Sigmoid colon (tissue), 7 donors: ENCODE results near the gene NDUFS8. TPM values are rescaled to one million over a fixed set of nuclear protein-coding genes. Genes with fewer than 3 reads are reported as not detected.

Experiments
- DNase-seq: peaks from one replicate; pipeline ENCODE4 v3.0.0-alpha.2; 2019
- H3K27ac ChIP-seq, 4 donors: fragments of 200-600 bp; sonication (generic); one replicate each; pipeline ENCODE4 v1.5.1; 2016 to 2019; ENCODE audit warnings: mild to moderate bottlenecking in 1 of 4
- H3K27me3 ChIP-seq, 3 donors: fragments of 200-600 bp; sonication (generic); one replicate each; pipeline ENCODE4 v1.5.1; 2019; ENCODE audit warnings: mild to moderate bottlenecking in 1 of 3
- H3K36me3 ChIP-seq, 4 donors: fragments of 200-600 bp; sonication (generic); one replicate each; pipeline ENCODE4 v1.5.1; 2016 to 2019
- H3K4me1 ChIP-seq, 4 donors: fragments of 200-600 bp; sonication (generic); one replicate each; pipeline ENCODE4 v1.5.1; 2017 to 2019
- H3K4me3 ChIP-seq, 4 donors: fragments of 200-600 bp; sonication (generic); one replicate each; pipeline ENCODE4 v1.5.1; 2017 to 2019; ENCODE audit warnings: mild to moderate bottlenecking in 2 of 4, moderate library complexity in 1 of 4
- H3K9me3 ChIP-seq, 4 donors: fragments of 200-600 bp in 3 of 4; sonication (generic) in 3 of 4; one replicate each; pipeline versions ENCODE4 v1.5.1 to v1.6.1; 2013 to 2019
- CTCF ChIP-seq, 4 experiments: fragments of 450-650 bp in 3 of 4; fragments of 200-600 bp in 1 of 4; IDR thresholded peaks; one replicate each; pipeline ENCODE4 v1.5.1; 2016 to 2019; ENCODE audit warnings: antibody characterized with exemption in 4 of 4, mild to moderate bottlenecking in 3 of 4, moderate library complexity in 2 of 4
- EP300 ChIP-seq, 4 donors: sonication (generic); formaldehyde crosslinking; IDR thresholded peaks; one replicate each; pipeline ENCODE4 v1.6.1; 2017; ENCODE audit warnings: antibody characterized with exemption in 4 of 4
- POLR2A ChIP-seq, 2 donors: fragments of 450-650 bp; IDR thresholded peaks; one replicate each; pipeline ENCODE4 v1.6.1; 2016; ENCODE audit warnings: antibody characterized with exemption in 2 of 2, mild to moderate bottlenecking in 2 of 2, moderate library complexity in 2 of 2
- POLR2AphosphoS5 ChIP-seq, 4 donors: sonication (generic); formaldehyde crosslinking; IDR thresholded peaks; one replicate each; pipeline ENCODE4 v1.6.1; 2017; ENCODE audit warnings: antibody characterized with exemption in 4 of 4
- WGBS, 2 donors: extraction: QIAGEN DNeasy Blood & Tissue Kit; methylation state at CpG; one replicate each; pipeline ENCODE4 v1.1.7; 2013; 5-methylcytosine and 5-hydroxymethylcytosine counted together
- intact Hi-C: fragments of 100-400 bp; cut with DNase I; formaldehyde crosslinking; loops from one replicate; pipeline ENCODE4 v1.15.1; 2023
- polyA plus RNA-seq, 3 donors: library from polyadenylated mRNA; stranded (reverse); fragments of 200-250 nt; gene quantifications; one replicate each; pipeline ENCODE4 v1.2.3, GENCODE V29; 2013
- total RNA-seq, 4 donors: library from RNA; depleted of rRNA; stranded (reverse); fragments of >200 nt; gene quantifications; one replicate each; pipeline ENCODE4 v1.1.0, GENCODE V29; 2016
- donor health status: healthy with polysubstance abuse.
- donor health status: Bipolar disorder and iron deficiency.
- donor health status: healthy.

Gene NDUFS8
- total and polyA plus RNA-seq, 7 donors = 149 to 255 (median 174) TPM

- WGBS, 2 donors = 4 to 14% methylated on average over 10 of the region's 10 CpGs
- no peaks in the 10 kb centered on the region for H3K27me3 ChIP-seq
- peaks cover 0 to 49% (median 21%) of the 10 kb centered on the region in 4 donors for H3K36me3 ChIP-seq
- DNase-seq = peak; percentile 70
- peak overlapping the region; percentile 86 to 91 (median 90) for H3K27ac ChIP-seq
- peak overlapping the region; percentile 67 to 84 (median 75) for H3K4me3 ChIP-seq
- intact Hi-C loops = loop anchor here (2.0 kb wide), 3 partner anchors 29 to 173 kb away; partner anchors contain the start of genes ALDH3B1, CHKA and KMT5B
- H3K4me1 ChIP-seq = peaks cover 0 to 56% (median 44%) of the 10 kb centered on the region in 4 donors
- no peaks in the 10 kb centered on the region for H3K9me3 ChIP-seq
- TF ChIP-seq EP300 (IDR thresholded peaks at IDR 0.05) = no peak
- TF ChIP-seq POLR2AphosphoS5 (IDR thresholded peaks at IDR 0.05) = no peak
- TF ChIP-seq CTCF (IDR thresholded peaks at IDR 0.05) = no peak
- TF ChIP-seq POLR2A (IDR thresholded peaks at IDR 0.05) = no peak
Observed at GRCh38 chr11:68039526-68040086, 9.1 kb downstream of the NDUFS8 start.

GRCh38 chr11:68040101-68040956 is 9.8 kb downstream of the NDUFS8 start:
- Histone ChIP-seq H3K36me3 (peaks cover 0 to 49% (median 25%) of the 10 kb centered on the region in 4 donors), H3K4me3 (peak overlapping the region; percentile 67 to 84 (median 75)), H3K27me3 (no peaks in the 10 kb centered on the region), H3K9me3 (no peaks in the 10 kb centered on the region), H3K4me1 (peaks cover 0 to 56% (median 44%) of the 10 kb centered on the region in 4 donors), H3K27ac (peak overlapping the region; percentile 86 to 91 (median 90))
- TF ChIP-seq EP300 (IDR thresholded peaks at IDR 0.05) (no peak), CTCF (IDR thresholded peaks at IDR 0.05) (no peak), POLR2AphosphoS5 (IDR thresholded peaks at IDR 0.05) (peak in 3 of 4 donors; percentile 53 to 61 (median 61))
- intact Hi-C loops = loop anchor here (2.0 kb wide), 2 partner anchors 80 to 172 kb away; partner anchors contain the start of genes CHKA and KMT5B
- 7% methylated on average over 22 of the region's 22 CpGs for WGBS, 2 donors
- DNase-seq = peak; percentile 88

GRCh38 chr11:68040957-68041591 is 10.6 kb downstream of the NDUFS8 start:
- intact Hi-C loops = loop anchor here (2.0 kb wide), 2 partner anchors 80 to 172 kb away; partner anchors contain the start of genes CHKA and KMT5B
- no peak for TF ChIP-seq CTCF (IDR thresholded peaks at IDR 0.05)
- TF ChIP-seq POLR2A (IDR thresholded peaks at IDR 0.05) = no peak
- no peak for TF ChIP-seq EP300 (IDR thresholded peaks at IDR 0.05)

GRCh38 chr11:68041617-68042218 is 11.2 kb downstream of the NDUFS8 start:
- Histone ChIP-seq H3K4me3 (no peak overlapping the region), H3K27me3 (no peaks in the 10 kb centered on the region), H3K27ac (peak overlapping the region; percentile 86 to 91 (median 90)), H3K9me3 (no peaks in the 10 kb centered on the region), H3K36me3 (peaks cover 0 to 48% (median 28%) of the 10 kb centered on the region in 4 donors), H3K4me1 (peaks cover 0 to 56% (median 44%) of the 10 kb centered on the region in 4 donors)
- intact Hi-C loops = loop anchor here (2.0 kb wide), 2 partner anchors 79 to 171 kb away; partner anchors contain the start of genes CHKA and KMT5B
- TF ChIP-seq EP300 (IDR thresholded peaks at IDR 0.05) (no peak), POLR2A (IDR thresholded peaks at IDR 0.05) (no peak), POLR2AphosphoS5 (IDR thresholded peaks at IDR 0.05) (no peak), CTCF (IDR thresholded peaks at IDR 0.05) (no peak)
- WGBS, 2 donors = 80 to 85% methylated on average over 12 of the region's 12 CpGs
- DNase-seq = peak; percentile 62

More at GRCh38 chr11:68040957-68041591, 10.6 kb downstream of the NDUFS8 start:
- peak; percentile 72 for DNase-seq
- H3K4me3 ChIP-seq = peak overlapping the region; percentile 67 to 84 (median 75)
- peak overlapping the region; percentile 86 to 91 (median 90) for H3K27ac ChIP-seq
- peaks cover 0 to 56% (median 44%) of the 10 kb centered on the region in 4 donors for H3K4me1 ChIP-seq
- no peaks in the 10 kb centered on the region for H3K9me3 ChIP-seq
- H3K36me3 ChIP-seq = peaks cover 0 to 52% (median 25%) of the 10 kb centered on the region in 4 donors
- WGBS, 2 donors = 80 to 81% methylated on average over 23 of the region's 23 CpGs
- no peaks in the 10 kb centered on the region for H3K27me3 ChIP-seq
